Omental fat pad (tissue), 4 donors: ENCODE data around the gene TMEM259. TPM values are rescaled to one million over a fixed set of nuclear protein-coding genes. Genes with fewer than 3 reads are reported as not detected.

Source experiments
- ATAC-seq: fragments of 150-250 bp; one replicate; pipeline ENCODE4 v1.9.1; 2016; ENCODE audit warnings: mild to moderate bottlenecking, moderate library complexity; ENCODE audit not compliant: low FRiP score
- DNase-seq: peaks from one replicate; pipeline ENCODE4 v3.0.0-alpha.2; 2019; ENCODE audit warnings: low spot score
- total RNA-seq, 4 donors: library from RNA; depleted of rRNA; stranded (reverse); fragments of >200 nt; gene quantifications; one replicate each; pipeline ENCODE4 v1.1.0, GENCODE V29; 2016
- TF ChIP-seq, protein P1 (sequence below), 3 donors: fragments of 450-650 bp; IDR thresholded peaks; one replicate each; pipeline ENCODE4 v1.5.1; 2016 to 2017; ENCODE audit warnings: antibody characterized with exemption in 3 of 3, mild to moderate bottlenecking in 3 of 3, moderate library complexity in 2 of 3

TMEM259 gene
- total RNA-seq, 4 donors from 2014 or later = 112 to 164 (median 161) TPM

DNA sequence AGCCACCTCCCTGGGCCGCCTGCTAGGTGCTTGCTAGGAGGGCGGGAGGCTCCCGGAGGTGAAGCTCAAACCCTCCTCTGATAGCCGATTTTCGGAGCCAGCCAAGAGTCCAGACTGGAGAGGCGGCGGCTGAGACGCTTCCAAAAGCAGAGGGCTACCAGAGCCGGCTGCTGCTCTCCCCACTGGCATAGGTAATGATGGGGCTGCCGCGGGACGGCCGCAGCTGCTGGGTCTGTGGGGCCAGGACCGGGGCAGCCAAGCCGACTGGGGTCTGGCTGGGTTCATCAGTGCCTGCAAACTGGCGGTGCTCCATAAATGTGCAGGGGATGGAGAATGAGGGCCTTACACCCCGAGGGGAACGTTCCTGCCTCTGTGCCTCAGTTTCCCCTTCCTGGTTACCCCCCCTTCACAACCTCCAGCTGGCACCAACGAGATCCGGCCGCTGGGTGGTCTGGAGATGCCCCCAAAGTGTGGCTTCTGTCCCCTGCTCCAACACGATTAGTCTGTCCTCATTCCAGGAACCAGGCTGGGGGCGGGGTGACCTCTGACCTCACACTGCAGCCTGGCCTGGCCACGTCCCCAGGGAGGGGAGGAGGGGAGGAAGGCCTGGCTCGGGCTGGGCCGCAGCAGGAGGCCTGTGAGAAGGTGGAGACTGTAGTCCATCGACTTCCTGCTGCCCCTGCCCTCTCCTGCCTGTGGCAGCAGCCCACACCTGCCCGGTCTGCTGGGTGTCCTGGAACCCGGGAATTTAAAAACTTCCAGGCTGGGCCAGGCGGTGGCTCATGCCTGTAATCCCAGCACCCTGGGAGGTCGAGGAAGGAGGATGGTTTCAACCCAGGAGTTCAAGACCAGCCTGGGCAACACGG is 40.6 kb downstream of the TMEM259 start:
- DNase-seq = no peak
- TF ChIP-seq, protein P1, sequence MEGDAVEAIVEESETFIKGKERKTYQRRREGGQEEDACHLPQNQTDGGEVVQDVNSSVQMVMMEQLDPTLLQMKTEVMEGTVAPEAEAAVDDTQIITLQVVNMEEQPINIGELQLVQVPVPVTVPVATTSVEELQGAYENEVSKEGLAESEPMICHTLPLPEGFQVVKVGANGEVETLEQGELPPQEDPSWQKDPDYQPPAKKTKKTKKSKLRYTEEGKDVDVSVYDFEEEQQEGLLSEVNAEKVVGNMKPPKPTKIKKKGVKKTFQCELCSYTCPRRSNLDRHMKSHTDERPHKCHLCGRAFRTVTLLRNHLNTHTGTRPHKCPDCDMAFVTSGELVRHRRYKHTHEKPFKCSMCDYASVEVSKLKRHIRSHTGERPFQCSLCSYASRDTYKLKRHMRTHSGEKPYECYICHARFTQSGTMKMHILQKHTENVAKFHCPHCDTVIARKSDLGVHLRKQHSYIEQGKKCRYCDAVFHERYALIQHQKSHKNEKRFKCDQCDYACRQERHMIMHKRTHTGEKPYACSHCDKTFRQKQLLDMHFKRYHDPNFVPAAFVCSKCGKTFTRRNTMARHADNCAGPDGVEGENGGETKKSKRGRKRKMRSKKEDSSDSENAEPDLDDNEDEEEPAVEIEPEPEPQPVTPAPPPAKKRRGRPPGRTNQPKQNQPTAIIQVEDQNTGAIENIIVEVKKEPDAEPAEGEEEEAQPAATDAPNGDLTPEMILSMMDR (IDR thresholded peaks at IDR 0.05) = no peak
- ATAC-seq = no peak

DNA sequence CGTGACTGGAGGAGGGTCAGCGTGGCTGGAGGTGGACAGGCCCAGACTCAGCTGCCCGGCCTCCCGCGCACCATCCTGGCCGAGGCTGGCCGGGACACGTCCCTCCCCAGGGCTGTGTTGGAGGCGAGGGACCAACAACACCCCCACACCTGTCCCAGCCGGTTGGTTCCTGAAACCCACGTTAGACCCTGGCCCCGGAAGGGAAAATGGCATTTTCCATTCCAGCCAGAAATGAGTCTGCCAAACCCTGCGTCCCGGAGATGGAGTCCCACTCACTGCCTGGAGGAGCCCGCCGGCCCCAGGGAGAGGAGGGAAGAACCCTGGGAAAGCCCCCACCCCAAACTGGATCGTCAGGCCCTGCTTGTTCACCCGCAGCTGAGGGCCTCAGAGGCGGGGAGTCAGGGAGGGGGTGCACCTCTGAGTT is 41.6 kb downstream of the TMEM259 start:
- ATAC-seq (no peak), DNase-seq (no peak)
- TF ChIP-seq, protein P1 (IDR thresholded peaks at IDR 0.05) = no peak

DNA sequence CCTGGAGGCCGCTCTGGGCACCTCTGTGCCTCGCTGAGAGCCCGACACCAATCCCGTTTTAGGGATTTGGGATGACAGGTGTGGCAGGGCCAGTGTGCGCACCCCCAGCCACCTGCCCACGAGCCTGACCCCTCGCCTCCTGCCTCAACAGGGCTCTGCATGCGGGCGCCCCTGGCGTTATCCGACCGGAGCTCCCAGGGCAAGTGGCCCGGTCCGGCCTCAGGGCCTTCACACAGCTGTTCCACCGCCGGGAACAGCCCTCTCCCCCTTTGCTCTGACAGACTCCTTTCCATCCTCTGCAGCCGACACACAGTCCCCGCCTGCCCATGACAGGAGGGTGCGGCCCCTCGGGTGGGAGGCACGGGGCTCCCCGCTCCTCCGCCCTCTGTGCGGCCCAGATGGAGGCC is 43.9 kb downstream of the TMEM259 start:
- TF ChIP-seq, protein P1 (IDR thresholded peaks at IDR 0.05) = no peak
- ATAC-seq = no peak
- DNase-seq = no peak

DNA sequence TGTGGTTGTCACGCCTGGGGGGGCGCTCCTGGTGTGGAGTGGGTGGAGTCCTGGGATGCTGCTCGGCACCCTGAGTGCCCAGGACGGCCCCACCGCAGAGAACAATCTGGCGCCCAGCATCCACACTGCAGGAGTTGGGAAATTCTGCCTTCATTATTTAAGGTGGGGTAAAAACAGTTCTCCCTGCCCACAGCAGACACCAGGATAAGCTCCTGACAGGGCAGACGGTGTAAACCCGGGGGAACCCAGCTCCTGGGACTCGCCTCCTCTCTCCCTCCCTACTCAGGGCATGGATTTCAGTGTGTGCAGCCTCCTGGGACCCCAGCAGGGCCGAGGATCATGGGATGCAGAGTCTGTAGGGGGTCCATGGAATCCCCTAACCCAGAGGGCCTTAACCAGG is 44.4 kb downstream of the TMEM259 start:
- ATAC-seq = no peak
- DNase-seq = no peak
- TF ChIP-seq, protein P1 (IDR thresholded peaks at IDR 0.05) = no peak

DNA sequence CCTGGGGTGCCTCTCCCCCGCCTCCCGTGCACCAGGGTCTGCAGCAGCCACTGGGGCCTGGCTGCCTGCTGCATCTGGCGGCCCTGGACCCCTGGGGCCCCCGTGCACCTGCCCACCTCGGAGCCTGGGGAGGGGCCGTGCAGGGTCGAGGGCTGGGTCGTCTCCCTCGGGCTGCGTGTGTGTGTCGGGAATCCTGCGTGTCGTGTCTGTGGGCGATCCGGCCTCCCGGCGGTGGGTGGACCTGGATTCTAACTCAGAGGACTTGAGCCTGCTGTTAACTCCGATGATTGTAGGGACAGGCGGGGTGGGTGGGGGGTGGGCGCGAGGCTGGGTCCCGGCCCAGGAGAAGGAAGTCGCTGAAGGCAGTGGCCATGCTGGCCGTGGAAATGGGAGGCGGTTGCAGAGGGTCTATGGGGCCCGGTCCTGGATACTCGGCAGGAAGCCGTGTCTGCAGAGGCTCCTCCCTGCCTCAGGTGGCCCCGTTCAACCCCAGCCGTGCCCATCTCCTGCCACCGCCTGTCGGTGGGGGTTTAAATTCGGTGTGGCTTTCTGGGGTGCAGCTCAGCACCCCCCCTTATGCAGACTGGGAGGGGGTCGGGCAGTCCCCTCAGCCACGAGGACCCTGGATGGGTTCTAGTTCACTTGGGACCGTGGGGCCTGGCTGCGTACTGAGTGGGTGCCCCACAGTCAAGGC is 46.2 kb downstream of the TMEM259 start:
- DNase-seq (no peak), ATAC-seq (no peak)
- TF ChIP-seq, protein P1 (IDR thresholded peaks at IDR 0.05) = no peak

DNA sequence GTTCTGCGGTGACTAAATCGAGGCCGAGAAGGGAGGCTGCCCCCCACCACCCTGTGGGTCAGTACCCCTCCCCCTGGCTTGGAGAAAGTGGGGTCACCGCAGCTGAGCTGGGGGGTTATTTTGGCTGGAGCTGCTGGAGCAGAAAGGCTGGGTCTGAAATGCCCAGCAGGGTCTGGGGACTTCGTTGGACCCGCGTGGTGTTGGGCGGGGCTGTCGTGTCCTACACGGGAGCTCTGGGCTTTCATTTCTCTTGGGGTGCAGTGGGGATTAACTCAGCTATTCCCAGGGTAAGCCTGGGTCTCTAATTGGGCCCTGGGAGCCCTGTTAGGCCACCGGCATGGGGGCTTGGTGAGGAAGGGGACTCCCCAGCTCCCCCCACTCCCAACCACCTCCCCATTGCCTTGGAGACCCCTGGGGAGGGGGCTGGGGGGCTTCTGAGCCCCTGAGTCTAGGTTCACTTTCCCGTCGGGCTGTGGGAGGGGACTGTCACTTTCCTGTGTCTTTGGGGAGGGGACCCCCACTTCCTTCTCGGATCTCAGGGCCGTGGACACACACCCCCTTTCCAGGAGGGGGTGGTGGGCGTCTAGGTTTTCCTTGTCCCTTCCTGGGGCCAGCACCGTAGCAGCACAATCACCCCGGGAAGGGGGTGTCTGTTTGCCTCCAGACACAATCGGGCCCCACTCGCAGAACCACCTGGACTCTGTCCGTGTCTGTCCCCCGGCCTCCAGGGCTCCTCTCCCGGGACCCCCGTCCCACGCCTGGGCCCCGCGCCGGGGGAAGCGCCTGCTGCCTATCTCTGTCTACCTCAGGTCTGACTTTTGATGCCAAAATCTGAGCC is 47.0 kb downstream of the TMEM259 start:
- ATAC-seq (no peak), DNase-seq (no peak)
- TF ChIP-seq, protein P1 (IDR thresholded peaks at IDR 0.05) = no peak
